HepG2 (cell line): ENCODE results near the gene KIF17. TPM values are rescaled to one million over a fixed set of nuclear protein-coding genes. Genes with fewer than 3 reads are reported as not detected.

Source experiments
- ATAC-seq: fragments of 200-7000 bp; cut with Tn5 transposase; 3 replicates; pipeline ENCODE4 v1.9.1; 2020; ENCODE audit warnings: mild to moderate bottlenecking, moderate library complexity
- BruUV-seq: library from RNA; stranded (reverse); fragments of 400-500 nt; replicated peaks from 2 replicates; lab custom pipeline; 2021; lab: Mats Ljungman, UMichigan
- CTCF ChIA-PET: fragments of 300-600 bp; formaldehyde crosslinking; extraction: SDS; loops from one replicate; lab custom pipeline; 2021; ENCODE audit warnings: low total read pairs, inconsistent platforms, low intra/inter-chr PET ratio; lab: Yijun Ruan, JAX
- POLR2A ChIA-PET: fragments of 350-600 bp; sonication (Branson Sonifier 250); formaldehyde crosslinking; loops from one replicate; lab custom pipeline; 2020; ENCODE audit warnings: antibody characterized with exemption, inconsistent platforms; lab: Yijun Ruan, JAX
- DNase-seq: peaks from one replicate; pipeline ENCODE4 v3.0.0-alpha.2; 2015; ENCODE audit warnings: low spot score
- FAIRE-seq: peaks from 3 replicates; lab custom pipeline; 2011; peaks lifted over from hg19 to GRCh38; lab: Jason Lieb, UNC
- H2AFZ ChIP-seq: one replicate; pipeline ENCODE4 v1.6.1; 2011; ENCODE audit warnings: low read length, inconsistent platforms
- H3K27ac ChIP-seq: fragments of 300-600 bp; 3 replicates; pipeline ENCODE4 v1.8.0; 2011; ENCODE audit warnings: mixed run types, mild to moderate bottlenecking, mixed read lengths, low read length, inconsistent platforms; ENCODE audit not compliant: insufficient read depth; ENCODE audit errors: extremely low read length
- H3K27me3 ChIP-seq, 2 experiments: fragments of 200-600 bp in 1 of 2; 2 replicates in 1 of 2; 3 replicates in 1 of 2; pipeline versions ENCODE4 v1.6.0 to v1.8.0; 2011; ENCODE audit warnings: low read length in 2 of 2, mild to moderate bottlenecking in 2 of 2, moderate library complexity in 2 of 2, inconsistent platforms in 1 of 2; ENCODE audit not compliant: insufficient read depth in 2 of 2, control insufficient read depth in 1 of 2
- H3K36me3 ChIP-seq, 2 experiments: fragments of 200-600 bp in 1 of 2; replicated peaks in 1 of 2; 2 replicates in 1 of 2; 3 replicates in 1 of 2; pipeline versions ENCODE4 v1.5.1 to v1.8.0; 2011; ENCODE audit warnings: low read length in 2 of 2, inconsistent platforms in 1 of 2; ENCODE audit not compliant: insufficient read depth in 2 of 2, control insufficient read depth in 1 of 2
- H3K4me1 ChIP-seq: 2 replicates; pipeline ENCODE4 v1.5.1; 2012; ENCODE audit warnings: low read length, inconsistent platforms; ENCODE audit not compliant: insufficient read depth
- H3K4me2 ChIP-seq: 2 replicates; pipeline ENCODE4 v1.6.0; 2011; ENCODE audit warnings: low read depth, low read length, inconsistent platforms
- H3K4me3 ChIP-seq, 3 experiments: fragments of 200-600 bp in 1 of 3; sonication (generic), shearing (Covaris generic) in 1 of 3; replicated peaks in 1 of 3; 2 replicates each; pipeline ENCODE4 v1.5.1; 2011 to 2016; ENCODE audit warnings: low read length in 3 of 3, inconsistent platforms in 2 of 3, low read depth in 2 of 3, mild to moderate bottlenecking in 2 of 3, control low read depth in 1 of 3, mixed read lengths in 1 of 3; ENCODE audit not compliant: insufficient read depth in 1 of 3
- H3K79me2 ChIP-seq: one replicate; pipeline ENCODE4 v1.6.1; 2011; ENCODE audit warnings: low read length, inconsistent platforms; ENCODE audit not compliant: insufficient read depth
- H3K9ac ChIP-seq: 2 replicates; pipeline ENCODE4 v1.6.0; 2011; ENCODE audit warnings: mild to moderate bottlenecking, low read depth, low read length, inconsistent platforms; ENCODE audit not compliant: insufficient read depth
- H3K9me3 ChIP-seq: 2 replicates; pipeline ENCODE4 v1.5.1; 2012; ENCODE audit warnings: mild to moderate bottlenecking, low read length
- H4K20me1 ChIP-seq: 2 replicates; pipeline ENCODE4 v1.6.0; 2011; ENCODE audit warnings: inconsistent platforms, mild to moderate bottlenecking, low read length, moderate library complexity; ENCODE audit not compliant: insufficient read depth
- ATF2 ChIP-seq: sonication (generic); formaldehyde crosslinking; IDR thresholded peaks from 2 replicates; pipeline ENCODE4 v1.4.0; 2020; ENCODE audit warnings: missing genetic modification reagents
- CERS6 ChIP-seq: sonication (generic); formaldehyde crosslinking; IDR thresholded peaks from 2 replicates; pipeline ENCODE4 v1.5.0; 2020; ENCODE audit warnings: missing genetic modification reagents
- FIP1L1 ChIP-seq: fragments of 200-400 bp; formaldehyde crosslinking; IDR thresholded peaks from 2 replicates; pipeline ENCODE4 v1.6.1; 2018; ENCODE audit warnings: low read depth, mild to moderate bottlenecking, low read length, moderate library complexity, borderline replicate concordance; ENCODE audit not compliant: insufficient read depth
- KLF12 ChIP-seq: sonication (generic); formaldehyde crosslinking; IDR thresholded peaks from 2 replicates; pipeline ENCODE4 v1.4.0; 2020; ENCODE audit warnings: missing genetic modification reagents, borderline replicate concordance
- NCOA2 ChIP-seq: sonication (generic); formaldehyde crosslinking; IDR thresholded peaks from 2 replicates; pipeline ENCODE4 v1.8.0; 2022; ENCODE audit warnings: inconsistent platforms
- POLR2AphosphoS2 ChIP-seq: IDR thresholded peaks from 2 replicates; pipeline ENCODE4 v1.6.1; 2011; ENCODE audit warnings: low read depth, low read length, improper control_type of control experiment
- TBX3 ChIP-seq: fragments of 450-650 bp; IDR thresholded peaks from 2 replicates; pipeline ENCODE4 v1.6.1; 2017; ENCODE audit warnings: antibody characterized with exemption, mild to moderate bottlenecking, inconsistent platforms, borderline replicate concordance
- U2AF1 ChIP-seq: fragments of 200-400 bp; formaldehyde crosslinking; optimal IDR thresholded peaks from 2 replicates; pipeline ENCODE3; 2017; ENCODE audit warnings: mild to moderate bottlenecking, low read depth, low read length
- ZBED4 ChIP-seq: sonication (generic); formaldehyde crosslinking; IDR thresholded peaks from 2 replicates; pipeline ENCODE4 v1.4.0; 2020; ENCODE audit warnings: missing genetic modification reagents, borderline replicate concordance
- ZFP62 ChIP-seq: sonication (generic); formaldehyde crosslinking; IDR thresholded peaks from 2 replicates; pipeline ENCODE4 v1.4.0; 2020; ENCODE audit warnings: missing genetic modification reagents
- ZNF343 ChIP-seq: sonication (generic); formaldehyde crosslinking; IDR thresholded peaks from 2 replicates; pipeline ENCODE4 v1.4.0; 2020; ENCODE audit warnings: mild to moderate bottlenecking, missing genetic modification reagents
- ZNF567 ChIP-seq: sonication (generic); formaldehyde crosslinking; IDR thresholded peaks from 2 replicates; pipeline ENCODE4 v1.8.1; 2023; ENCODE audit warnings: mild to moderate bottlenecking, missing genetic modification reagents, borderline replicate concordance
- ZNF597 ChIP-seq: sonication (generic); formaldehyde crosslinking; IDR thresholded peaks from 2 replicates; pipeline ENCODE4 v1.5.0; 2020; ENCODE audit warnings: missing genetic modification reagents
- ZNF75D ChIP-seq: sonication (generic); formaldehyde crosslinking; IDR thresholded peaks from 2 replicates; pipeline ENCODE4 v1.8.1; 2023; ENCODE audit warnings: missing genetic modification reagents, mild to moderate bottlenecking, borderline replicate concordance
- WGBS: methylation state at CpG from one replicate; pipeline ENCODE4 v1.1.6; 2017; ENCODE audit warnings: low lambda C conversion rate; 5-methylcytosine and 5-hydroxymethylcytosine counted together
- in situ Hi-C: cut with HindIII; loops from 2 replicates; pipeline ENCODE4 v1.10.0; 2017; ENCODE audit warnings: low pct_unique_long_range_greater_than_20kb; ENCODE audit not compliant: extremely low pct_ligation_motif_present
- intact Hi-C: fragments of 100-400 bp; cut with micrococcal nuclease; formaldehyde crosslinking; loops from one replicate; pipeline ENCODE4 v1.10.0; 2022; ENCODE audit not compliant: unreplicated experiment
- polyA plus RNA-seq, 8 experiments: library from polyadenylated mRNA; depleted of rRNA in 3 of 8; stranded (reverse) in 7 of 8; unstranded in 1 of 8; fragments of >200 nt; fragmentation: Illumina TruSeq in 4 of 8; extraction: Trizol in 4 of 8; gene quantifications; 2 replicates each; pipeline versions ENCODE4 v1.2.1 to v1.2.3, GENCODE V29; 2011 to 2016; ENCODE audit warnings: low read depth in 4 of 8, missing spikeins in 1 of 8, mixed read lengths in 1 of 8; ENCODE audit not compliant: insufficient read depth in 1 of 8
- total RNA-seq, 5 experiments: library from RNA; depleted of rRNA; stranded (reverse); fragments of >200 nt; fragmentation: Illumina TruSeq; extraction: Trizol; gene quantifications; 2 replicates each; pipeline ENCODE4 v1.2.3, GENCODE V29; 2016; ENCODE audit warnings: low read depth in 1 of 5

The KIF17 gene
- total and polyA plus RNA-seq, 2 of the 13 experiments (the other 11 are each of a cell fraction or from before 2014, with no cell fraction given): 0.24 to 0.44 TPM

DNA sequence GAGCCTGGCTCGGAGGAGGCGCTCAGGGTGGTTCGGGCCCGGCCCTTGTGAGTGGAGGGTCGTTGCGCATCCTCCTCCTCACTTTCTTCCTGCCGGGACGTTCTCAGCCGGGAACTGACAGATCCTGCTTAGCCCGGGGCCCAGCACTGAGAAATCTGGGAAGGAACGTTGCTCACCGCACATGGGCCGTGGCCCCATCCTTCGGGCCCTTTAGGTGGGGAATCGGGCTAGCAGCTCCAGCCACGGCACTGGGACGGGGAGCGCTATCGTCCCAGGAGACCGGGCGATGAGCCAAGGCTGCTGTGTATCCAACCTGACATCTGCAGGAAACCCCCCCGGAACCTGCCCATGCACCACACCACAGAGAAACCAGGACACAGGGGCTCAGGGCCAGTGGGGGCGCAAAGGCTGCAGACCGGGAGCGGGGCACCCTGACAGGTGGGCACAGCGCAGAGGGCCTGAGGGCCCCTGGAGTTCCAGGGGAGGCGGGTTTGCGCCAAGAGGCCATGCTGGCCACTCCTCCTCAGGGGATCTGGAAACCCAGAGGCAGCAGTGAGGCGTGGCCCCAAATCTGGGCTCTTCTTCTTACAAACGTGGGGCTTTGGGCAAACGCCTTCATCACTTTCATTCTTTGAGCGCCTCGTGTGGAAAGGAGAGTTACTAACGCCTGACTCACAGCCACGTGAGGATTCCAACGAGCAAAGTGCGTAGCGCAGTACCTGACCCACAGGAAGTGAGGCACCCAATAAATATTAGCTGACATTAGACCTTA is 15.0 kb upstream of the KIF17 start, which contains the start of gene SH2D5:
Gene SH2D5 (minus strand): TSS at position 116 of the 772 bp plus-strand sequence. CDS start 4,659 bp downstream, outside the sequence.
- H3K36me3 ChIP-seq: peaks cover 1 to 5% of the 10 kb centered on the region in 2 experiments; a peak in 2 of 5 replicates
- peak within 1 kb of the TSS; percentile 61 for H3K9ac ChIP-seq
- BruUV-seq: no TSS peak
- H3K4me2 ChIP-seq: peak within 1 kb of the TSS; percentile 99
- H4K20me1 ChIP-seq: no peaks in the 10 kb centered on the region
- peak within 1 kb of the TSS; percentile 62 to 79 (median 65) for H3K4me3 ChIP-seq
- DNase-seq (peak; percentile 94), FAIRE-seq (peak; percentile 94), ATAC-seq (peak; percentile 74)
- 0% methylated on average over 13 of the region's 38 CpGs for WGBS
- ChIA-PET CTCF (interaction anchor here (1.0 kb wide), 1 partner anchor 36 kb away, joined by 4 read pairs; no protein-coding TSS in a partner anchor), POLR2A (interaction anchor here (0.9 to 2.3 kb wide), 10 partner anchors 9 to 250 kb away, joined by 3 to 7 read pairs (median 3); partner anchors contain the start of genes HP1BP3 and KIF17)
- H3K27ac ChIP-seq: peak within 1 kb of the TSS; percentile 29
- H3K9me3 ChIP-seq: no peaks in the 10 kb centered on the region
- in situ Hi-C loops (no loop called here), intact Hi-C loops (loop anchor here (1.0 kb wide), 1 partner anchor 36 kb away; no protein-coding TSS in a partner anchor)
- peaks cover 57% of the 10 kb centered on the region for H3K4me1 ChIP-seq
- H3K79me2 ChIP-seq: no peaks in the 10 kb centered on the region
- H2AFZ ChIP-seq: no peak within 1 kb of the TSS
- peaks cover 5 to 21% of the 10 kb centered on the region in 2 experiments; a peak in 3 of 5 replicates for H3K27me3 ChIP-seq
- TF ChIP-seq TBX3: no peak
- TF ChIP-seq ZNF343 (CRISPR knock-in tag): 0 out of 2 replicates have a peak, but pooled peaks have one; percentile 31
- no peak for TF ChIP-seq ZNF597 (CRISPR knock-in tag)
- TF ChIP-seq NCOA2 (CRISPR knock-in tag): no peak
- TF ChIP-seq ATF2 (CRISPR knock-in tag): peak; percentile 72; the same call in 1 of the 2 replicates
- no peak for TF ChIP-seq ZFP62 (CRISPR knock-in tag)
- no peak for TF ChIP-seq ZBED4
- no peak for TF ChIP-seq ZNF567
- no peak for TF ChIP-seq ZNF75D (CRISPR knock-in tag)
- no peak for TF ChIP-seq CERS6 (CRISPR knock-in tag)
- TF ChIP-seq POLR2AphosphoS2: no peak
- no peak for TF ChIP-seq KLF12 (CRISPR knock-in tag)
- no peak for TF ChIP-seq FIP1L1
- TF ChIP-seq U2AF1: no peak
